HG02938 (cell line): ENCODE data around the gene CRIP1.

ENCODE experiments used
- ATAC-seq: cut with Tn5 transposase; IDR thresholded peaks from one replicate; pipeline ENCODE4 v1.9.1; 2021; ENCODE audit warnings: mild to moderate bottlenecking, moderate library complexity; ENCODE audit not compliant: unreplicated experiment

CRIP1 gene, protein sequence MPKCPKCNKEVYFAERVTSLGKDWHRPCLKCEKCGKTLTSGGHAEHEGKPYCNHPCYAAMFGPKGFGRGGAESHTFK

DNA sequence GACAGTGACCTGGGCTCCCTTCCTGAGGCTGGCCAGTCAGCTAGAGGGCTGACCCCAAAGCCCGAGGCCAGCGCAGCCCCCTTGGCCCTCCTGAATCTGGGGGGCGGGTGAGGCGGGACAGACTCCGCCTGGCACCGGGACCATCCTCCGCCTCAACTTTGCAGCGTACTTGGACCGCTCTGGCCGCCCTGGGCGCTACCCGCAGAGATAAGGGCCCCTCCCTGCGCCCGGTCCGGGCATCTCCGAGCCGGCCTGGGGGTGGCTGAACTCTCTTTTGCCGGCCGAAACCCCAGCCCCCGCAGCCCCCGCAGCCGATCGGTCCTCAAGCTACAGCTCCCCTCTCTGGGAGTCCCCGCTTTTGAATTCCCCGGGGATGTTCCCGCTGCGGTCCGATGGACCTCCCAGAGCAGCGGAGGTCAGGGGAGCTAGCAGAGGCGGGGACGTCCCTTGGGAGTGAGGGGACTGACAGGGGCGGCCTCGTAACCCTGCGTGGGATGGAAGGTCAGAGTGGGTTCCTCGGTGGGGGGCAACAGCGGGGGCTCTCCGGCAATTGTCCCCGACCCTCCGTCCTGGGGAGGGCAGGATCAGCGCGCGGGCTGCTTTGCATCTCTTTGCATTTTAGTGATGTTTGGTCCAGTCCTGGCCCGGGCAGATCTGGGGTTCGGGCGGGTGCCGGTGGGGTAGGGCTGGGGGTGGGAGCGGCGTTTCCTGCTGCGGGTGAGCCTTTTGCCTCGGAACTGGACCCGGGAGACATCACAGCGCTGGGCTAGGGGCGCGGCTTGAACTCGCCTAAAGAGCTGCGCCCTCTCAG lies at the start of gene CRIP1:
Gene CRIP1 (plus strand): TSS at position 724 of the 811 bp plus-strand sequence. CDS start 374 bp downstream, outside the sequence.
- ATAC-seq: no peak

DNA sequence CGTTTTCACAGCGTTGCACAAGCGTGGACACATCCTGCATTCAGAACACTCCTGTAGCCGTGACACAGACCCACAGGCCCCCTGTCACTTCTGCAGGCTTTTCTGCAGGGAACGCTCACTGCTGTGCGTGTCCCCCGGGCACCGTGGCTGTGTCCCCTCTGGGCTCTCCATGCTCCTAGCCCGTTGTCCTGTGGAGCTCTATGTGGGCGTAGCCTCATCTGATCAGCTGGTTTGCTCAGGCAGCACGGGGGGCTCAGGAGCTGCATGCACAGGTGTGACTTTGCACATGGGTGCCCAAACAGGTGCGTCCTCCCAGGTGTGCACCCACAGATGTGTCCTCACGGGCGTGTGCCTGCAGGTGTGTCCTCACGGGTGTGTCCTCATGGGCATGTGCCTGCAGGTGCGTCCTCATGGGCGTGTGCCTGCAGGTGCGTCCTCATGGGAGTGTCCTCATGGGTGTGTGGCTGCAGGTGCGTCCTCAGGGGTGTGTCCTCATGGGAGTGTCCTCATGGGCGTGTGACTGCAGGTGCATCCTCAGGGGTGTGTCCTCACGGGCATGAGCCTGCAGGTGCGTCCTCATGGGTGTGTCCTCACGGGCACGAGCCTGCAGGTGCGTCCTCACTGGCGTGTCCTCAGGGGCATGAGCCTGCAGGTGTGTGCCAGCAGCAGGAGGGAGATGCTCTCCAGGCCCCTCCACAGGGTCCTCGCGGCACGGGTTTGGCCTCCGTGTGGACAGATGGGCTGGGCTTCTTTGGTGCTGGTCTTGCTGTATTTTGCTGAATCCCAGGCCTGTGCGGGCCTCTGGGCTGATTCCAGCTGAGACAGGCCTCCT lies 49.6 kb upstream of the CRIP1 start:
- no peak for ATAC-seq

DNA sequence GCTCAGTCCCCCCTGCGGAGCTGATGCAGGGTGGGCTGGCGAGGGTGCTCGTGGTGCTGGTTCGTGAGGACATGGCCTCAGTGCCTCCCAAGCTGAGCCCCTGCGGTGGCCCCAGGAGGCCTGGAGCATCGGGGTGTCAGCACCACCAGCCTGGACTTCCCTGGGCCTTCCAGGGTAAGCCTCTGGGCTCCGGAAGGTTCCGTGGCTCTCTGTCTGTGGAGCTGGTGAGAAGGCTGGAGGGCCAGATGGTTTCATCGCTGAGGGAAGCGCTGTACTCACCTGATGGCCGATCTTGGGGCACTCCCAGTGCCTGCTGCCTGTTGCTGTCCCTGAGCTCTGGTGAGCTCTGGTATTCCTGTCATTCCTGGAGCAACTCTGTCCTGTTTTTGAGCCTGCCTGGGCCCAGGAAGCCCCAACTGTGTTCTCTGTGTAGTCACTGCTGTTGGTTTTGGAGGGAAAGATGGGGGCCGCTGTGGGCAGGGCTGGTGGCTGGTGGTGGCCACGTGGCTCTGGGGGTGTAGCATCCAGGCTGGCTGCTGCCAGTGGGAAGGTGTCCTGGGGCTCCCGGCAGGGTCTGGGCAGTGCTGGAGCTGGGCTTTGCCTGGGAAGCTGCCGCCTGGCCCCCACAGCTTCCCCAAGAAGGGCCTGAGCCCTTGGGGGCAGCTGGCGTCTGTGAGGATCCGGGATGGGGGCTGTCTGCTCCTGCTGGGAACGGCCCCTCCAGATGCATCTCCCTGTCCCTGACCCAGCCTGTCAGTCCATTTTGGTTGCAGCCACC lies 48.8 kb upstream of the CRIP1 start:
- ATAC-seq: no peak

DNA sequence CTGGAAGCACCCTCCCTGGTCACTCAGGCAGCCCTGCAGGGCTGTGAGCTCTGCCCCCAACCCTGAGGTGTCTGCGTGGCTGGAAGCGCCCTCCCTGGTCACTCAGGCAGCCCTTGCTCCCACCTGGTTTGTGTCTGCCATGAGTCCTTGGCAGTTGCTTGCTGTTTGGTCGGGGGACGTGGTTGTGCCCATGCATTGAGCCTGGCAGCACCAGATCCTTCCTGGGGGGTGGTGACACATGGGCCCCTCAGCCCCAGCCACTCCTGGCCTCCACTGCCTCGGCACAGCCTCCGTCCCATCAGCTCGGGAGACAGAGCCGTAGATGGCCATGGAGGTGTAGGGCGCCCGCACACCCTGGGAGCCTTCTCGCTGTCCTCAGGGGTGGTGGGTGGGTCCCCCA lies 47.5 kb upstream of the CRIP1 start:
- ATAC-seq: no peak

DNA sequence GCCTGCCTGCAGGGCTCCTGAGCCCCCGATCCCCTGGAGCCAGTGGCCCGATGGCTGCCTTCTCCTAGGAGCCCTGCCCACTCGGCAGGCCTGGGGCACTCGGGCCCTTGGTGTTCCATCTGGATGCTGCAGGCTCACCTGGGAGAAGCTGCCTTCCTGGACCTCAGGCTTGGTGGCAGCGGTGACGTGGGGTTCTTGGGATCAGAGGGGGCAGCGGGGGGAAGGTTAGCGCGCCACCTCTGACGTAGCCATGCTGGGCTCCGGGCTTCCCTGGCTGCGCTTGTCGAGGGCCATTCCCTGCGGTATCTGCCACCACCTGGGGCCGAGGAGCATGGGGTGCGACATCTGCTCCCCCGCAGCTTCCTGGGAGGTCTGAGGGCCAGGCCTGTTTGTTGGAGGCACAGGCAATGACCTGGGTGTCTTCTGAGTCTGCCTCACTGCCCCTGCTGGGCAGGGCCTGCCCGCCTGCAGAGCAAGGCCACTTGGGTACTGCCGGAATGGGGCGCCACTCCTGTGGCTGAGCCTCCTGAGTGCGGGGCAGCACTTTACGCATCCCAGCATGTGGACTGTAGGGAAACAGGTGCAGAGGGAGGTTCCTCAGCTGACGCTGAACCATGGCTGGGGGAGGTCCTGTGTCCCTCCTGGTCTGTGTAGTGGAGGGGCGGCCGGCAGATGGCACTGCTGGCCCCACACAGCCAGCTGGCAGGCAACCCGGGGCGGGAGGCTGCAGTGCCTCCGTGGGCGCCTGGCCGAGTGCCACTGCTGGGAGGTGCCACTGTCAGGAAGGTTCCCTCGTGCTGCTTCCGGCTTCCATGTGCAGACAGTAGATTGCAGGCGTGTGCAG lies 46.8 kb upstream of the CRIP1 start:
- ATAC-seq: no peak

DNA sequence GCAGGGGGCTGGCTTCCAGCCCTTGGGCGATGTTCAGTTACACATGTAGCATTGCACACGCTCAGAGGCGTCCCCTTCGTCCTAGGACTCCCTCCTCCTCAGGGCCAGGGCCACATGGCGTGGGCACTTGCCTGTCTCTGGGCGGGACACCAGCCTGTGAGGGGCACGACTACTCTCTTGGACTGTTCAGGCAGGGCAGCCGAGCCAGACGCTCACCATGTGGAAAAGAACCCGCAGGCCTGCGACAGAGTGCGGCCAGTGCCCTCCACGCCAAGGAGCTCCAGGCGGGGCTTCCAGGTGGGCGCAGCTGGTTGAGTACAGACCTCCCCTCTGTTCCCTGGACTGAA lies 46.2 kb upstream of the CRIP1 start:
- ATAC-seq: no peak

DNA sequence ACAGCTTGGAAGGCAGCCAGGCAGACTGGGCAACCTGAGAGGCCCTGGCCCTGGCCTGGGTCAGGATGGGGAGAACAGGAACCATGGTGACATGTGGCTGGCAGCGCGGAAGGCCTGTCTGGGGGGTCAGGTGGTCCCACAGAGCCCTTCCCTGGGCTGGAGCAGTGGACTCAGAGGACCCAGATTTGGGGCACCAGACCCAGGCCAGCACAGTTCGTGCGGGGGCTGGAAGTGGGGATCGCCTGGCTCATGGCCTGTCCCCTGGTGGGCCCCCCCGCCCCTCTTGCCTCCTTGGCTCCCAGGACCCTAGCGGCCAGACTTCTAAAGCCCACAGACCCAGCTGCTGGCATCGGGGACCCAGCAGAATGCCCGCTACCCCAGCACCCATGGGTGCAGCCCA lies 45.7 kb upstream of the CRIP1 start:
- no peak for ATAC-seq

DNA sequence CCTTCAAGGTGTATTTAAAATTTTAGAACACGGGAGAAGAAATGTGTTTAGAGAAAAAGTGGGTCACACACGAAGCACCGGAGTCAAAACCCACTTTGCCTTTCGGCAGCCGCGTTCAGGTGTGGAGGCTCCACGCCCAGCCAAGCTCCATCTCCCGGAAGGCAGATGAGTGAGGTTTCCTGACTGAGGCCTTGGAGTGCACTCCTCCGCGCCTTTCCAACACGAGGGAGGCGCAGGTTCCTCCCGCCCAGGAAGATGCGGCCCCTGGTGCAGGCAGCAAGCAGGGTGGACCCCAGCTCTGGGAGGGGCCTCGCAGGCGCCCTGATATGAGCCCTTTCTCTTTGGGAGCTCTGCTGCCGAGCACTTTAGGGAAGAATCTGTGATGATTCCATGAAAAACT lies 44.6 kb upstream of the CRIP1 start:
- ATAC-seq: no peak

DNA sequence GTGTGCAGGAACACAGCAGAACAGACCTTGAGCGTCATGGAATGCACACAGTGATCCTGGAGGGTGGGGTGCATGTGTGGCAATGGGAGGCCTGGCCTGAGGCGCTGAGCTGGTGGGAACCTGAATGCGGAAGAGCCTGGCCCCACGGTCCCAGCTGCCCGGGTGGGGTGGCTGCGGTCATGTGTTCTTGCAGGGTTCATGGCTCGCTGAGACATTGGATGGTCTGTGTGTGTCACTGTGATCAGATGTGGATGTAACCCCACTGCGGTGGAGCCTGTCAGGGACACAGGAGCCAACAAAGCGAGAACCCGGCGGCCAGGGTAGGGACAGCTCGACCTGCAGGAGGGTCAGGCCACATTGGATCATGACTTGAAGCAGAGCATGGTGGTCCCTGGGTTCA lies 43.9 kb upstream of the CRIP1 start:
- no peak for ATAC-seq

DNA sequence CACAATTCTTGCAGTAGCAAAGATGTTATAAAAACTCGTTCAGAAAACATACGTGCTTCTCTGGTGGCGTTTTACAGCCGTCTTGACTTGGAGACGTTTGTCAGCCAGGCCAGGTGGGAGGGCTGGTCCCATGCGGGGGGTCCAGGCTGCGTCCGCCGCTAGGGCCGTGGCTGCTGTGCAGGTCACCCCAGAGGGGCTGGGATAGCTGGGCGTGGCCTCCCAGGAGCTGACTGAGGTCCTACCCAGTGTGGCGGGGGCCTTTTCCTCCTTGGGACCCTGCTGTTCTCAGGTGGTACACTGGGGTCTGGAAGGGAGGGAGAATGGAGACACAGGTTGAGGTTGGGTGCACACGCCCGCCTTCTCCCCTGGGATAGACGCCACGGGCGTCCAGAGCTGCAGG lies 41.8 kb upstream of the CRIP1 start:
- ATAC-seq: no peak

DNA sequence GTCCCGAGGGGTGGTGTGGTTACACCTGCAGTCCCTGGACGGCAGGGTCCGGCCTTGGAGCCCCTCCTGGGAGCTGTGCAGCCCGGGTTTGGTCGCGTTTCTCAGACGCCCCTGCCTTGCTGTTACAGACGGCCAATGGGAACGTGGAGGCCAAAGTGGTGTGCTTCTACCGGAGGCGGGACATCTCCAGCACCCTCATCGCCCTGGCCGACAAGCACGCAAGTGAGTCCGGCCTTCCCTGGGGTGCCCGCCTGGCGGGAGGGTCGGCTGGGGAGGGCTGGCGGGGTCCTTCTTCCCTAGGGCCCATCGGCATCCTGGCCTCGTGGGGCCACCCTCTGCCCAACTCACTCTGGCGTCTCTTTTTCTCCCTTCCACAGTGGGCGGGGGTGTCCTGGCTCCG lies 41.4 kb upstream of the CRIP1 start:
- ATAC-seq: no peak

DNA sequence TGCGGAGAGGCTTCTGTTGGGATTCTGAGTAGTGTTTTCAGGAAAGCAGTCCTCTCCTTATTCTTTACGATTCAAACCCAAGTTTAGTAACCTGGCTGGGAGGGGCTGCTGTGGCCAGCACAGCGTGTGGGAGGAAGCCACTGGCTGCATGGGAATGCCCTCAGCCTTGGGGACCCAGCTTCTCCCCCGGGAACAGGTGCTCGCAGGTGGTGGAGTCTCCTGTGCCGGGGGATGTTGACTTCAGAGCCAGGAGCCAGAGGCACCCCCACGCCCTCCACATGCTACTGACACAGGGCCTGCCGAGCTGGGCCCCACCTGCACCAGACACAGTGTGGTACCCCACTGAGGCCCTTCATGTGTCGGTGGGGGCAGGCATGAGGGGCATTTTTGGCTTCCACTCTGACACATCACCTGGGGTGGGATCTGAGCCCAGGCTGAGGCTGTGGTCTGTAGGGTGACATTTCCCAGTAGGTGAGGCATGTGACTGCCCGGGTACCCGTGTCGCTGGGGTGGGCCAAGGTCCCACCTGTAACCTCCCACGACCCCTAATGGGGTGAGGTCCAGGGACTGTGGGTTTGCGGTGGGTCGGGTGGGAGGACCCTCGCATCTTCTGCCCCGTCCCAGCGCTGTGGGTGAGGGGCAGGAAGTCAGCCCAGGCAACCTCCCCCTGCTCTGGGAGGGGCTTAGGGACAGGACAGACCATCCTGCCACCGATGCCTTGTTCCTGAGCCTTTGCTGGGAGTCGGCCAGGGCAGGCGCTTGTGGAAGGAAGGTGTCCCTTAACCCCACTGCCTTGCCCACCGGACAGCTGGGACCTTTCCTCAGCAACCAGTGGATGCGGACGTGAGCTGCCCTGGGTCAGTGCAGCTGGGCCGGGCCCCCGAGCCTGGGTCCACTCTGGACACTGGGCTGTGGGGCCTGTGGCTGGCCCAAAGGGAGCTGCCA lies 40.5 kb upstream of the CRIP1 start:
- no peak for ATAC-seq

DNA sequence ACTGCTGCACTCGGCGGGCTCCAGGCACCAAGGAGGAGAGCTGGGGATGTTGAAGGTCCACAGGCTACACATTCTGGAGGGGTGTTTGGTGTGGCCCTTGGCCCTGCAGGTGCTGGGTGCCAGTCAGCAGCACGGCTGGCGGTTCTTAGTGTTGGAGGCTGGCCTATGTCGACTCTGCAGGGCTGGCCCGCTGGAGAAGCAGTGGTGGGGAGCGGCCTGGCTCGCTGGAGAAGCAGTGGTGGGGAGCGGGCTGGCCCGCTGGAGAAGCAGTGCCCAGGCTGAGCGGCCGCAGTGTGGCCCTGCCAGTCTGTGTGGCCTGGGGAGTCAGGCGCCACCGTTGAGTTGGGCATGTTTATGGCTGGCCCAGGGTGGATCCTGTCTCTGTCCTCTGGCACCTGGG lies 39.7 kb upstream of the CRIP1 start:
- no peak for ATAC-seq

DNA sequence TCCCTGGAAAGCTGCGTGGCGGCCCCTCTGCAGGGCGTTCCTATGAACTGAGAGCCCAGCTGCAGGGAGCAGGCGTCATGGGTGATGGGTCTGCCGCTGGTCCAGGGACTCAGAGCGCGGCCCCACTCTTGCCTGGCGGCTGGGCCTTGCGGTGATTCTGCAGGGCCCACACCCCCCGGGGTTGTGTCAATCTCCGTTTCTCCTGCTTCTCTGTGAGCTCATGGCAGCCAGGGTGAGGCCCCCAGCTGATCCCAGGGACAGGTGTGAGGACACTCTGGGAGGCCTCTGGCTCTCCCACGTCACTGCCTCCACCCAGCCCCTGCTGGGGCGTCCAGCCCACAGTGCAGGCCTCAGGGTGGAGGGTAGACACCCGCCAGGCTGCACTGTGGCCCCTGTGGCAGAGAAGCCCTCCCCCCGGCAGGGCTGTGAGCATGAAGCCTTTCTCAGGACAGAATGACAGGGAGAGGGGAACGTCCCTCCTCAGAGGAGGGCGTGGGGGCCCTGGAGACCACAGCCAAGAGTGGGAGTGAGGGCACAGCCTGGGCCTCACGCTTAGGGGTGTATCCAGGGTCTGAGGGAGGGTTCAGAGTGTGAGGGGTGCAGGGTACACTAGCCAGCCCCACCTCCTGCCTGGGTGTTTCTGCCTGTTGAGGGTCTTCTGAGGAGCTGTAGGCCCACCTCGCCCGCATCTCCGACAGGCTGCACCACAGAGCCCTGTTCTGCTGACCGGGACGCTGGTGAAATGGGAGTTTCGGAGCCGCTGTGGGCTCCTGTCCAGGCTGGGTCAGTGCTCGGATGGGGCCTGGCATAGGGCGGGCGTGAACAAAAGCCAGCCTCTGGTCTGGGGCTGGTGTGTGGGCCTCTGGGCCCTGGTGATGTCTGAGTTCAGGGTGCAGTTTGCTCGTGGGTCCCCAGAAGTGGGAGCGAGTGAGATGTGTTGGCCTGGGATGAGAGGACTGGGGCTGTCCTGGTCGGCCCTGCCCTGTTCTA lies 38.7 kb upstream of the CRIP1 start:
- no peak for ATAC-seq

DNA sequence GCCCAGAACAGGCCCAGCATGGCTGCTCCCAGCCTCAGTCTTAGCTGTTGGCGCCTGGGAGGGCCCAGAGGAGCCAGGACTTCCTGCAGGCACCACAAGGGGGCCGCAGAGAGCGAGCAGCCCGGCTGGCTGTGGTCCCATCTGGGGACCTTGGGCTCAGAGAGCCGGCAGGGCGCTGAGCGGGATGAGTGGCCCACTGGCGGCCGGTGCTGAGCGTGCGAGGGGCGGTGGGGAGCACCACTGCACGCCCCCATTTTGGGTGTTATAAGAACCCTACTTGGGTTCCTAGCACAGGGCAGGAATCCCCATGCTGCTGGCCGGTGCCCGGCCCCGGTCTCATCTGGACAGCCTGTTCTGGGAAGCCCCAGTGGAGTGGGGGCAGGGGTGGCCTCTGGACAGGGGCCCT lies 38.0 kb upstream of the CRIP1 start:
- no peak for ATAC-seq

DNA sequence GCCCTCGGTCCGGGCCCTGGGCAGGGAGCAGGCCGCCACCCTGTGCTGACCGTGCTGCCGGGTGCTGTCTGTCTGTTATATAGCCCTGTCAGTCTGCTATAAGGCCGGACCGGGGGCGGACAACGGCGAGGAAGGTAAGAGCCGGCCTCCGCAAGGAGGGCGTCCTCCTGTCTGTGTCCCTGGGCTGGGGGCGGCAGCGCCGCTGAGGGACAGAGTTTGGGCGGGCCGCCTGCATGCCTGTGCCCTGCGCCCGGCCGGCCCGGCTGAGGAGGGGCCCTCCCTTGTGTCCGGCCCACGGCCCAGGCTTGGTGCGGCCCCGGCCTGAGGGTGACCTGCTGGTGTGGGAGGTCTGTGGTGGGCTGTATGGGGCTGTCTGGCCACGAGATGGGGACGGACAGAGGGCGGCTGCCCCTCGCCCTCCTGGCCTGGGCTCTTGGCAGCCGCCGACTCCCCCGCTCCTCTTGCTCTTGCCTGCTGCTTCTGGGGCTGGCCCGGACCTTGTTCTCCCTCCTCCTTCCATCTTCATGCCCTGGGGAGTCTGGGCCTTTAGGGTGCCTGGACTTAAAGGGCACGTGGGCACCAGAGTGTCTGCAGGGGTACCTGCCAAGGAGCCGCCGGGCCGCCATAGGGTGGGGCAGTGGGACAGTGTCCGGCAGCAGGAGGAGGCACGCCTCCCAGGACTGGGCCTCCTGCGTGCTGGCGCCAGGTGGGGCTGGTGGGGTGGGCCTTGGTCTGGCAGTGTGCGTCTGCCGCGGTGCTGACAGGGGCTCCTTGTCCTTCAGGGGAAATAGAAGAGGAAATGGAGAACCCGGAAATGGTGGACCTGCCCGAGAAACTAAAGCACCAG lies 37.2 kb upstream of the CRIP1 start:
- no peak for ATAC-seq

DNA sequence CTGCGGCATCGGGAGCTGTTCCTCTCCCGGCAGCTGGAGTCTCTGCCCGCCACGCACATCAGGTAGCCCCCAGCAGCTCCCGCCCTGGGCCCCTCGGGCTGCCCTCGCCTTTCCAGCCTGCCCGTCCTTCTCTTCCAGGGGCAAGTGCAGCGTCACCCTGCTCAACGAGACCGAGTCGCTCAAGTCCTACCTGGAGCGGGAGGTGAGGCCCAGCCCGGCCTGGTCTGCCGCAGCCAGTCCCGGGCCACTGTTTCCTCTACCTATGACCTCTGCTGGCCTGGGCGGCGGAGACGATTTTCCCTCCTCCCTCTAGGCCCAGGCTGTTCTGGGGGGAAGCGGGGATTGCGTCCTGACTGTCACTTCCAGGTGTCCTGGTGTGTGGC lies 36.6 kb upstream of the CRIP1 start:
- no peak for ATAC-seq
